Thyroid gland (tissue), 4 donors: ENCODE results near the gene ST3GAL2.
"Not testable (repeated sequence)": the region's sequence is repeated elsewhere in the genome, so short reads cannot be mapped to it uniquely, and the experiment has no call there.

ENCODE experiments used
- CTCF ChIP-seq, 6 experiments: fragments of 200-600 bp in 3 of 6; fragments of 450-650 bp in 3 of 6; sonication (generic) in 3 of 6; IDR thresholded peaks; one replicate each; pipeline ENCODE4 v1.5.1; 2016 to 2019; ENCODE audit warnings: antibody characterized with exemption in 6 of 6, mild to moderate bottlenecking in 2 of 6, inconsistent platforms in 1 of 6, moderate library complexity in 1 of 6
- POLR2A ChIP-seq, 2 donors: fragments of 450-650 bp; IDR thresholded peaks; one replicate each; pipeline ENCODE4 v1.6.1; 2017; ENCODE audit warnings: antibody characterized with exemption in 2 of 2, mild to moderate bottlenecking in 2 of 2, moderate library complexity in 1 of 2

GRCh38 chr16:70413572-70413971, 25.3 kb downstream of the ST3GAL2 start:
- not testable (repeated sequence) for TF ChIP-seq CTCF, POLR2A (IDR thresholded peaks at IDR 0.05)
